SH-SY5Y (cell line): ENCODE measurements around the gene STAC3.

Experiments
- GATA2 ChIP-seq: IDR thresholded peaks from 2 replicates; pipeline ENCODE4 v1.6.1; 2011; ENCODE audit warnings: mild to moderate bottlenecking, low read depth, low read length
- GATA3 ChIP-seq: IDR thresholded peaks from 2 replicates; pipeline ENCODE4 v1.6.1; 2011; ENCODE audit warnings: low read depth, mild to moderate bottlenecking, low read length, moderate library complexity

GRCh38 chr12:57273516-57273915 lies 22.5 kb upstream of the STAC3 start:
- TF ChIP-seq GATA3: no peak
- no peak for TF ChIP-seq GATA2
